Choroid plexus epithelial cell (primary cell): ENCODE results near the gene RAB15.
A peak's percentile ranks its signal among the peaks of the same experiment; 100 is the strongest.

Experiments
- DNase-seq: peaks from one replicate; pipeline ENCODE4 v3.0.0-alpha.2; 2010; ENCODE audit warnings: low read depth
- H3K4me3 ChIP-seq: 2 replicates; pipeline ENCODE4 v1.5.1; 2011; ENCODE audit warnings: low read depth, mild to moderate bottlenecking, control low read depth, low read length, moderate library complexity
- CTCF ChIP-seq: conservative IDR thresholded peaks from 2 replicates; pipeline ENCODE4 v1.5.1; 2011; ENCODE audit warnings: low read depth, mild to moderate bottlenecking, control low read depth, inconsistent platforms, low read length, moderate library complexity

RAB15 gene

GRCh38 chr14:64960762-64961276 is 11.3 kb downstream of the RAB15 start:
- TF ChIP-seq CTCF: peak; percentile 34
- H3K4me3 ChIP-seq: no peak overlapping the region
- no peak for DNase-seq

GRCh38 chr14:64958743-64959142 is 13.4 kb downstream of the RAB15 start:
- H3K4me3 ChIP-seq: no peak overlapping the region
- TF ChIP-seq CTCF: no peak
- no peak for DNase-seq

- DNase-seq: no peak
- TF ChIP-seq CTCF: no peak
- H3K4me3 ChIP-seq: no peak overlapping the region
These were observed 13.9 kb downstream of the RAB15 start for GRCh38 chr14:64958201-64958600.

GRCh38 chr14:64956697-64957406 is 15.3 kb downstream of the RAB15 start:
- no peak for DNase-seq
- H3K4me3 ChIP-seq: no peak overlapping the region
- no peak for TF ChIP-seq CTCF

GRCh38 chr14:64955297-64955696 is 16.8 kb downstream of the RAB15 start:
- no peak for DNase-seq
- no peak for TF ChIP-seq CTCF
- H3K4me3 ChIP-seq: no peak overlapping the region

GRCh38 chr14:64954491-64955240 is 17.5 kb downstream of the RAB15 start:
- TF ChIP-seq CTCF: no peak
- no peak for DNase-seq
- no peak overlapping the region for H3K4me3 ChIP-seq
